D721Med (cell line): Measurements from ENCODE around the gene NXN.

Source experiments
- DNase-seq: peaks from one replicate; pipeline ENCODE4 v3.0.0; 2011; ENCODE audit warnings: low spot score; ENCODE audit not compliant: insufficient read length
- FAIRE-seq: peaks from 2 replicates; lab custom pipeline; 2011; peaks lifted over from hg19 to GRCh38; lab: Jason Lieb, UNC
- TF ChIP-seq, protein P1 (sequence below): IDR thresholded peaks from 2 replicates; pipeline ENCODE4 v1.5.1; 2012; ENCODE audit warnings: mild to moderate bottlenecking, control low read depth; ENCODE audit not compliant: insufficient read depth; ENCODE audit errors: missing control alignments

NXN gene

DNA sequence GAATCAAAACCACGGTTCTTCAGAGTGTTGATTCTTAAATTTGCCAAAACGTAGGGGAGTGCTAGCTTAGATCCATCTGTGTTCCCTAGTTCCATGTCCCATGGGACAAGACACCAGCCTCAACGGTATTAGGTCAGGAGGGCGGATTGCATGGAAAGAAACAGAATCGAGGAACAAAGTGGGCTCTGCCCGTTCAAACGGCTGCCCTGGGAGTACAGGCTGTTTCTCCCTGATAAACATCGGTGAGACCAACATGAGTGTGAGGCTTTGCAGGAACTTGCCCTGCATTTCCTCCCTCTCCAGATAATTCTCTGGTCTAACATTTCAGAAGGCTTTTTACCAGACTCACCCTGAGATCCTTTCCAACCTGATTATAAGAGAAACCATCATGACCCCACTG, 115.3 kb downstream of the NXN start:
- TF ChIP-seq, protein P1, sequence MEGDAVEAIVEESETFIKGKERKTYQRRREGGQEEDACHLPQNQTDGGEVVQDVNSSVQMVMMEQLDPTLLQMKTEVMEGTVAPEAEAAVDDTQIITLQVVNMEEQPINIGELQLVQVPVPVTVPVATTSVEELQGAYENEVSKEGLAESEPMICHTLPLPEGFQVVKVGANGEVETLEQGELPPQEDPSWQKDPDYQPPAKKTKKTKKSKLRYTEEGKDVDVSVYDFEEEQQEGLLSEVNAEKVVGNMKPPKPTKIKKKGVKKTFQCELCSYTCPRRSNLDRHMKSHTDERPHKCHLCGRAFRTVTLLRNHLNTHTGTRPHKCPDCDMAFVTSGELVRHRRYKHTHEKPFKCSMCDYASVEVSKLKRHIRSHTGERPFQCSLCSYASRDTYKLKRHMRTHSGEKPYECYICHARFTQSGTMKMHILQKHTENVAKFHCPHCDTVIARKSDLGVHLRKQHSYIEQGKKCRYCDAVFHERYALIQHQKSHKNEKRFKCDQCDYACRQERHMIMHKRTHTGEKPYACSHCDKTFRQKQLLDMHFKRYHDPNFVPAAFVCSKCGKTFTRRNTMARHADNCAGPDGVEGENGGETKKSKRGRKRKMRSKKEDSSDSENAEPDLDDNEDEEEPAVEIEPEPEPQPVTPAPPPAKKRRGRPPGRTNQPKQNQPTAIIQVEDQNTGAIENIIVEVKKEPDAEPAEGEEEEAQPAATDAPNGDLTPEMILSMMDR, result no peak
- DNase-seq (no peak), FAIRE-seq (no peak)

DNA sequence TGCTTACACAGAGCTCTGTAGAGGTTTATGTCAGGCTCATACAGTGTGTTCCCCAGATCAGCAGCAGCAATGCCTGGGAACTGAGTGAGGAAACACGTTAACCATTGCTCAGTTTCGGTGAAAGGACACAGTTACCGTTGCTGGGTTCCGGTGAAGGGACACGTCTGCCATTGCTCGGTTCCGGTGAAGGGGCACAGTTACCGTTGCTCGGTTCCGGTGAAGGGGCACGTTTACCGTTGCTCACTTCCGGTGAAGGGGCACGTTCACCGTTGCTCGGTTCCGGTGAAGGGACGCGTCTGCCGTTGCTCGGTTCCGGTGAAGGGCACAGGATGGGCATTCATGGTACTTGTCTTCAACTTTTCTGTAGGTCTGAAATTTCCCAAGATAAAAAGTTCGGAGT, 115.7 kb downstream of the NXN start:
- DNase-seq, result no peak
- no peak for FAIRE-seq
- TF ChIP-seq, protein P1, result no peak

DNA sequence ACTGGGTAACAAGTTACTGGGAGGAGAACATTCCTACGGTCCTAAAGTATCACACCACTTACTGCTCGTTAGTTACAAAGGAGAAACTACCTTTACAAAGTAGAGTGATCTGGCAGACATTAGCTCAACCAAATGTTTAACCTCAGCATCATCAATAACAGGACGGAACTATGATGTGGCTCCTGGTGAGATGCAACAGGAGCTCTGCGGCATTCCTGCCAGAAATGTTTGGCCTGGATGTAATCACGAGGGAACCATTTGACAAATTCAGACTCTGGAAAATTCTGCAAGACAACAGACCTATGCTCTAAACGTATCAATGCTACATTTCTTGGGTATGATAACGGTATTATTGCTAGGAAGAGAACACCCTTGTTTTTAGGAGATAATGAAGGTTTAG, 117.0 kb downstream of the NXN start:
- TF ChIP-seq, protein P1, result no peak
- FAIRE-seq, result no peak
- no peak for DNase-seq

DNA sequence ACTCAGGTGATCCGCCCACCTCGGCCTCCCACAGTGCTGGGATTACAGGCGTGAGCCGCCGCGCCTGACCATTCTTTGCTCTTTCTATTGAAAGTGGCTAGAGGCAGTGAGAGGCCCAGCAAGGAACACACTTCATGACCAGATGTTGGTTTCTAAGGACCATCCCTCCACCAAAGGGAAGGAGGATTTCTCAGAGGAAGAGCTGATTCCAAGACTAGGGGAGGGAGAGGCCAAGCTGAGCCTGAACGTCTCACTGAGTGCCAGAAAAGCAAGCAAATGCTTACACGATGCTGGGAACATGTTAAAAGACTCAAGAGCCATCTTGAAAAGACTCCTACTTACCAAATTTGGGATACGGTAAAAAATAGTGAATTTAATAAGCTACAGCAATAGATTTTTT, 118.2 kb downstream of the NXN start:
- DNase-seq, result no peak
- TF ChIP-seq, protein P1, result no peak
- no peak for FAIRE-seq

DNA sequence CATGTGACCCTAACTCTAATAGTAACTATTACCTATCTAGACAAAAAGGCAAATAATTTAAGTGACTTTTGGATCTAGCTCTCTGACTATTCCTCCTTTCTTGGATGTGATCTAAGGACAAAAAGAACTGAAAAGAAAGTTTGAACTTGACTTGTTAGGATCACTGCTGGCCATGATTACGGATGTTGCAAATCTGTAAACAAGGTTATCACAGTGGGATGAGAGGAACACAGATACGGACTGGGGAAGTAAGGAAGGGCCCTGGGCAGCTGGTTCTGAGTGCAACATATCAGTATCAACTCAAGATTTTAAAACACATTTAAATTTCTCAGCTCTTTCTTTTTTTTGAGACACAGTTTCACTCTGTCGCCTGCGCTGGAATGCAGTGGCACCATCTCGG, 118.8 kb downstream of the NXN start:
- FAIRE-seq (no peak), DNase-seq (no peak)
- TF ChIP-seq, protein P1, result no peak

DNA sequence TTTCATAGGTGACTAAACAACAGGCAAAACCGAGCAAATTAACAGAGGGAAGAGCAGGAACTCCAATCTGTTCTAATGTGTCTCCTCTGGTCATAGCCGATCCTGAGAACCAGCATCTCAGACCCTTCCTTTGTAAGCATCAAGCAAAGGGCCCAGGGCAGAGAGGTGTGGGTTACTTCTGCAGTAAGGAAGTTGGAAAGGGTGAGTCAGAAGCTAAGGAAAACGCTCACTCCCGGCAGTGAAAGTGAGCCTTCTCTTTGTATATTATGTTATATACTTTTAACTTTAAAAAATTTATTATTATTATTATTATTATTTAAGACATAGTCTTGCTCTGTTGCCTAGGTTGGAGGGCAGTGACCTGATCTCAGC, 119.8 kb downstream of the NXN start:
- TF ChIP-seq, protein P1, result no peak
- no peak for FAIRE-seq
- DNase-seq, result no peak

DNA sequence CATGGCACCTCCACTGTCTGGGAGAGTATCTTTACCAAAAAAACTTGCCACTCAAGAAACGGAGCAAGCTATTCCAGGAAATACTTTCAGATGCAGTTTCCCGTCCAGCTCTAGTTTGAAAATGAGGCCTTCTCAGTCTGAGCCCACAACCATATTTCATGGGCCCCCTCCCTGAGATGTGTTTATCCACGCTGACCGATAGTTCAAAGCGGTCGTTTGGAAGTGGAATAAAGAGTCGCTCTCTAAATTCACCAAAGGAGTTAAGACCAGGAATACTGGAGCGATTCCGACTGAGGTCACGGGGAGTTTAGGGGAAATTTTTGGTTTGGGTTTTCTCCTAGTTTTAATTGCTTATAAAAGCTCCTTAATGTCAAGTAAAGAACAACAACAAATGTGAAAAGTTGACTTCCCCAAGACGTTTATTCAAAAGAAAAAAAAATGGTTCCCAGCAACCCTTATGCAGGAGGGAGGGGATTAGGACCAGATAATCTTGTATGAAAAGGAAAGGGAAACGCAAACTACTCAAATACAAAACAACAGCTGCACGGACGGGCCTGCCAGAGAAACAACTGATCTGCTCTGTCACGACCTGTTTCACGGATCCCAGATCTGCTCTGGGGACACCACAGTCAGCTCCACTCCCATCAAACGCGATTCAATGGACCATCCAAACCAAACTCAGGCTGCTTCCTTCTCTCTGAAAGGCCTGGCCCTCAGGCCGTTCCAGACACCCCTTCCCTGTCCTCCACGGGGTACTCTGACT, 120.3 kb downstream of the NXN start:
- FAIRE-seq (peak; percentile 38), DNase-seq (peak; percentile 57)
- TF ChIP-seq, protein P1, result no peak
